ENCODE data around the gene TMEM164. TPM values are rescaled to one million over a fixed set of nuclear protein-coding genes. Genes with fewer than 3 reads are reported as not detected.
"Not testable (repeated sequence)": the region's sequence is repeated elsewhere in the genome, so short reads cannot be mapped to it uniquely, and the experiment has no call there.

The TMEM164 gene
- total RNA-seq, 1 donor from 2014 or later, result 17.6 TPM

- no peaks in the 10 kb centered on the region for H3K4me1 Mint-ChIP-seq (ENCODE audit: low read depth, unreplicated experiment)
- Histone ChIP-seq H3K36me3 (ENCODE audit: insufficient read depth, low read length) (no peaks in the 10 kb centered on the region), H3K9me3 (ENCODE audit: insufficient read depth, low read depth, low read length) (no peaks in the 10 kb centered on the region), H3K4me1 (ENCODE audit: insufficient read depth, low read length) (no peaks in the 10 kb centered on the region), H2AFZ (ENCODE audit: low read depth, low read length) (no peak overlapping the region), H4K20me1 (ENCODE audit: insufficient read depth, low read length) (no peaks in the 10 kb centered on the region), H3K79me2 (ENCODE audit: insufficient read depth, low read length) (no peaks in the 10 kb centered on the region), H3K4me3 (ENCODE audit: insufficient read depth, low read depth, low read length) (no peak overlapping the region), H3K4me2 (ENCODE audit: low read length) (no peak overlapping the region), H3K27me3 (ENCODE audit: insufficient read depth, low read length) (no peaks in the 10 kb centered on the region), H3K27ac (ENCODE audit: low read depth, low read length) (no peak overlapping the region), H3K9ac (ENCODE audit: low read length) (no peak overlapping the region)
- no peak overlapping the region for H3K4me3 Mint-ChIP-seq (ENCODE audit: unreplicated experiment)
- no peaks in the 10 kb centered on the region for H3K9me3 Mint-ChIP-seq (ENCODE audit: unreplicated experiment)
- peaks cover 1% of the 10 kb centered on the region for H3K27me3 Mint-ChIP-seq (ENCODE audit: low read depth, unreplicated experiment)
- no peak overlapping the region for H3K27ac Mint-ChIP-seq (ENCODE audit: unreplicated experiment)
- no peaks in the 10 kb centered on the region for H3K36me3 Mint-ChIP-seq (ENCODE audit: low read depth, unreplicated experiment)
- no peak for TF ChIP-seq CTCF (IDR thresholded peaks at IDR 0.05; ENCODE audit: insufficient read depth, low read depth, low read length)
- no peak for TF ChIP-seq EZH2 (IDR thresholded peaks at IDR 0.05; ENCODE audit: insufficient read depth, low read length)
- FAIRE-seq (peak; percentile 73), DNase-seq (ENCODE audit: low read depth) (no peak)
These were observed 38.5 kb upstream of the TMEM164 start for GRCh38 chrX:109964390-109964789.

GRCh38 chrX:109966246-109966645 lies 36.7 kb upstream of the TMEM164 start:
- no peak for DNase-seq (ENCODE audit: low read depth)
- no peaks in the 10 kb centered on the region for H3K27me3 ChIP-seq (ENCODE audit: insufficient read depth, low read length)
- H3K9me3 Mint-ChIP-seq (ENCODE audit: unreplicated experiment), result no peaks in the 10 kb centered on the region
- no peak overlapping the region for H3K4me2 ChIP-seq (ENCODE audit: low read length)
- H3K4me3 ChIP-seq (ENCODE audit: insufficient read depth, low read depth, low read length), result no peak overlapping the region
- no peak overlapping the region for H2AFZ ChIP-seq (ENCODE audit: low read depth, low read length)
- FAIRE-seq, result no peak
- H4K20me1 ChIP-seq (ENCODE audit: insufficient read depth, low read length), result no peaks in the 10 kb centered on the region
- H3K4me1 Mint-ChIP-seq (ENCODE audit: low read depth, unreplicated experiment), result no peaks in the 10 kb centered on the region
- H3K36me3 Mint-ChIP-seq (ENCODE audit: low read depth, unreplicated experiment), result no peaks in the 10 kb centered on the region
- H3K9me3 ChIP-seq (ENCODE audit: insufficient read depth, low read depth, low read length), result no peaks in the 10 kb centered on the region
- no peak overlapping the region for H3K4me3 Mint-ChIP-seq (ENCODE audit: unreplicated experiment)
- TF ChIP-seq EZH2 (IDR thresholded peaks at IDR 0.05; ENCODE audit: insufficient read depth, low read length) (no peak), CTCF (IDR thresholded peaks at IDR 0.05; ENCODE audit: insufficient read depth, low read depth, low read length) (no peak)
- H3K27me3 Mint-ChIP-seq (ENCODE audit: low read depth, unreplicated experiment), result peaks cover 1% of the 10 kb centered on the region
- H3K27ac Mint-ChIP-seq (ENCODE audit: unreplicated experiment), result no peak overlapping the region
- H3K36me3 ChIP-seq (ENCODE audit: insufficient read depth, low read length), result no peaks in the 10 kb centered on the region
- H3K4me1 ChIP-seq (ENCODE audit: insufficient read depth, low read length), result no peaks in the 10 kb centered on the region
- no peak overlapping the region for H3K27ac ChIP-seq (ENCODE audit: low read depth, low read length)
- H3K79me2 ChIP-seq (ENCODE audit: insufficient read depth, low read length), result no peaks in the 10 kb centered on the region
- H3K9ac ChIP-seq (ENCODE audit: low read length), result no peak overlapping the region

- no peak overlapping the region for H3K4me2 ChIP-seq (ENCODE audit: low read length)
- no peak overlapping the region for H3K27ac Mint-ChIP-seq (ENCODE audit: unreplicated experiment)
- peaks cover 1% of the 10 kb centered on the region for H3K27me3 Mint-ChIP-seq (ENCODE audit: low read depth, unreplicated experiment)
- H3K9me3 ChIP-seq (ENCODE audit: insufficient read depth, low read depth, low read length), result no peaks in the 10 kb centered on the region
- no peak overlapping the region for H3K4me3 Mint-ChIP-seq (ENCODE audit: unreplicated experiment)
- H3K4me1 ChIP-seq (ENCODE audit: insufficient read depth, low read length), result no peaks in the 10 kb centered on the region
- FAIRE-seq (peak; percentile 86), DNase-seq (ENCODE audit: low read depth) (no peak)
- no peaks in the 10 kb centered on the region for H3K4me1 Mint-ChIP-seq (ENCODE audit: low read depth, unreplicated experiment)
- no peak overlapping the region for H3K27ac ChIP-seq (ENCODE audit: low read depth, low read length)
- H3K36me3 ChIP-seq (ENCODE audit: insufficient read depth, low read length), result no peaks in the 10 kb centered on the region
- no peak overlapping the region for H3K9ac ChIP-seq (ENCODE audit: low read length)
- H3K9me3 Mint-ChIP-seq (ENCODE audit: unreplicated experiment), result no peaks in the 10 kb centered on the region
- no peaks in the 10 kb centered on the region for H3K36me3 Mint-ChIP-seq (ENCODE audit: low read depth, unreplicated experiment)
- TF ChIP-seq EZH2 (IDR thresholded peaks at IDR 0.05; ENCODE audit: insufficient read depth, low read length), result no peak
- TF ChIP-seq CTCF (IDR thresholded peaks at IDR 0.05; ENCODE audit: insufficient read depth, low read depth, low read length), result no peak
- no peak overlapping the region for H2AFZ ChIP-seq (ENCODE audit: low read depth, low read length)
- no peak overlapping the region for H3K4me3 ChIP-seq (ENCODE audit: insufficient read depth, low read depth, low read length)
- no peaks in the 10 kb centered on the region for H3K79me2 ChIP-seq (ENCODE audit: insufficient read depth, low read length)
- H3K27me3 ChIP-seq (ENCODE audit: insufficient read depth, low read length), result no peaks in the 10 kb centered on the region
- H4K20me1 ChIP-seq (ENCODE audit: insufficient read depth, low read length), result no peaks in the 10 kb centered on the region
These were observed 35.8 kb upstream of the TMEM164 start for GRCh38 chrX:109967156-109967555.

GRCh38 chrX:109970841-109971240 lies 32.1 kb upstream of the TMEM164 start:
- not testable (repeated sequence) for H3K36me3 ChIP-seq (ENCODE audit: insufficient read depth, low read length); H3K79me2 ChIP-seq (ENCODE audit: insufficient read depth, low read length); H2AFZ ChIP-seq (ENCODE audit: low read depth, low read length); H3K4me1 Mint-ChIP-seq (ENCODE audit: low read depth, unreplicated experiment); H3K27me3 ChIP-seq (ENCODE audit: insufficient read depth, low read length); H3K27me3 Mint-ChIP-seq (ENCODE audit: low read depth, unreplicated experiment); H3K9me3 ChIP-seq (ENCODE audit: insufficient read depth, low read depth, low read length); H3K9me3 Mint-ChIP-seq (ENCODE audit: unreplicated experiment); H3K36me3 Mint-ChIP-seq (ENCODE audit: low read depth, unreplicated experiment); H3K4me1 ChIP-seq (ENCODE audit: insufficient read depth, low read length); H3K9ac ChIP-seq (ENCODE audit: low read length); DNase-seq (ENCODE audit: low read depth); H3K4me3 Mint-ChIP-seq (ENCODE audit: unreplicated experiment); FAIRE-seq; H3K27ac ChIP-seq (ENCODE audit: low read depth, low read length); H4K20me1 ChIP-seq (ENCODE audit: insufficient read depth, low read length); H3K4me2 ChIP-seq (ENCODE audit: low read length); H3K27ac Mint-ChIP-seq (ENCODE audit: unreplicated experiment); H3K4me3 ChIP-seq (ENCODE audit: insufficient read depth, low read depth, low read length)
